GM21529 (cell line): Measurements from ENCODE around the gene LRP4.

Source experiments
- ATAC-seq: cut with Tn5 transposase; IDR thresholded peaks from one replicate; pipeline ENCODE4 v1.9.1; 2021; ENCODE audit not compliant: unreplicated experiment

LRP4 gene

DNA sequence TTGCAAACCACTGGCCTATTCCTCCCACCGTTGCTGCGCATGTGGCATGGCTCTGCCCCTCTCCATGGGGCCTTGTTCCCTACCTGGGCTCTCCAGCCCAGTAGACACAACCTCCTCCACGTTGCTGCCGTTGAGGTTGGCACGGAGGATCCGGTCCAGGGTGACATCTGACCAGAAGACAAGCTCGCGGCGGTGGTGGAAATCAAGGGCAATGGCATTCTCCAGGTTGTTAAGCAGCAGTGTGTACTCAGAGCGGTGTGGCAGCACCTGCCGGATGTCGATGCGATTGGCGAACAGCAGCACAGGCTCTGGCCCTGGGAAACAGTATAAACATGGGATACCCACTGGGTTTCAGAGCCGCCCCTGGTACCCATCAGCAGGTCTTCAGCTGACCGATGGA, 23.8 kb downstream of the LRP4 start:
- no peak for ATAC-seq

DNA sequence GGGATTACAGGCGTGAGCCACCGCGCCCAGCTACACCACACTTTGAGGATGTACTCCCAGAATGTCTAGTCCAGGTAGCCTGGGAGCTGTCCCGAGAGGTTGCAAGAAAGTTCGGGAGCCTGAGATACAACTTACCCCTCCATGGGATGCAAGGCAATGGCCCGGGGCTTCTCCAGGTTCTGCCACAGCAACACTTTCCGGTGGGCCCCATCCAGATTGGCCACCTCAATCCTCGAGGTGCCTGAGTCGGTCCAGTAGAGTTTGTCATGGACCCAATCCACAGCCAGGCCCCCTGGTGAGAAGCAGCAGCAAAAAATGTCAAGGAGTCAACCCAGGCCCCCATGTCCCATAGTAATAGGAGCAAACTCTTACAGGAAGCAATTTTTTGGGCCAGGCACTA, 25.5 kb downstream of the LRP4 start:
- ATAC-seq, result no peak

DNA sequence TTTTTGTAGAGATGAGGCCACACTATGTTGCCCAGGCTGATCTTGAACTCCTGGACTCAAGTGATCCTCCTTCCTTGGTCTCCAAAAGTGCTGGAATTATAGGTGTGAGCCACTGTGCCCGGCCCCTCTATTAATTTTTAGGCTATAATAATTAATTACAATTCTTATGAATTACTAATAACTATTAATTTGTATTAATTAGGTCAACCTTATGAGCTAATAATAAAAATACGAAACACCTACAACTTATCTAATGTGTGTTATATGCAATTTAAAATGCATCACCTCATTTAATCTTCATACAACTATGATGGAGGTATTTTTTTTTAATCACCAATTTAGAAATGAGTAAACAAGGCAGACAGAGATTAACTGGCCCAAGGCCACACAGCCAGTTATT, 26.2 kb downstream of the LRP4 start:
- ATAC-seq, result no peak

DNA sequence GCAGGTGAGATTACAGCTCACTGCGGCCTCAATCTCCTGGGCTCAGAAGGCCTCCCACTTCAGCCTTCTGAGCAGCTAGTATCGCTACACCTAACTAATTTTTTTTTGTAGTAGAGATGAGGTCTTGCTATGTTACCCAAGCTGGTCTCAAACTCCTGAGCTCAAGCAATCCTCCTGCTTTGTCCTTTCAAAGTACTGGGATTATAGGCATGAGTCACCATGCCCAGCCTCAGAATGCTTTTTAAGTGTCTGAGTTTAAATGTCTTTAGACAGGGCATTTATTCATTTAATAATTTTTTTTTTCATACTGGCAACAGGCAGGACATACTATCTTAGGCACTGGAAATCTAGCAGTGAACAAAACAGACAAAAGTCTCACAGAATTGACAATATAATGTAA, 27.7 kb downstream of the LRP4 start:
- no peak for ATAC-seq

DNA sequence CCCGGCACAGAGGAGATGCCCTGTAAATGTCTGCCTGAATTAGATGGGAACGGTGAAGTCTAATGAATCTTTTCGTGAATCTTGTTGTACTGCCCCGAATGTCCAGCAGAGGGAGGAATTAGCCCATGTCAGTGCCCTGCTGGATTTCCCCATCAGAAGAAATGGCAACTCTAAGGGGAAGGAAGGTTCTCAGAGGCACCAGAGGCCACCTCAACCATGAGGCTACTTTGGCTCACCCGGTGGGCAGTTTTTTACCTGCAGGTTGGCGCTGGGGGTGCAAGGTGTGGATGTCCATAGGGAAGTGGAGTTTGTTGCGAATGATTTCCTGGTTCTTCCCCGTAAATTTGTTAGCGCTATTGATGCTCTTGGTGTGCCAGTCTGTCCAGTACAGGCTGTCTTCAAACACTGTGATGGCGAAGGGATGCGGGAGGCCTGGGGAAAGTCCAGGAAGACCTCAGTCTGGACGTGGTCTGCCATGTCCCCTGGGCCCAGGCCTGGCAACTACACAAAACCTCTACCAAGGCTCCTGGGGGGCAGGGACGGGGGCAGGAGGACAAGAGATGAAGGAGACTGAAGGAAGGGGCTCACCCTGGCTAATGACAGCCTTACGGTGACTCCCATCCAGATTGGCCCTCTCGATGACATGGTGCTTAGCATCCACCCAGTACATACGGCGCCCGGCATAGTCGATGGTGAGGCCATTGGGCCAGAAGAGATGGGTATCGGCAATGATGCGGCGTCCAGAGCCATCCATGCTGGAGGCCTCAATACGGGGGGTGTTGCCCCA, 28.5 kb downstream of the LRP4 start:
- peak; percentile 68 for ATAC-seq

DNA sequence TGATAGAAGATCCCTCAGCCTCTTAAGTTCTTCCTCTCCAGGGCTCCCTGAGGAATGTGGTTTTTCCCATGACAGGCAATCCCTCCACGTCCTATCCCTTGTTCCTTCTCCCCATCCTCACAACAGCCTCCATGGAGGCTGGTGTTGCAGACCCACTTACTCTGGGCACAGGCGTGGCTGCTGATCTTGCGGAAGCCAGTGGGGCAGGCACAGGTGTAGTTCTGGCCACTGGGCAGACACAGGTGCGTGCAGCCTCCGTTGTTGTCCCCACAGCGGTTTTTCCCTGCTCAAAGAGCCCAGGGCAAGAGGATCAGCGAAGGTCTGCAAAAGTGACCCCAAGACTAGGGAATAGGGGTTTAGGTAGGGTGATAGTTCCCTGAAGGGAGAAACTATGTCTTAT, 29.1 kb downstream of the LRP4 start:
- no peak for ATAC-seq

DNA sequence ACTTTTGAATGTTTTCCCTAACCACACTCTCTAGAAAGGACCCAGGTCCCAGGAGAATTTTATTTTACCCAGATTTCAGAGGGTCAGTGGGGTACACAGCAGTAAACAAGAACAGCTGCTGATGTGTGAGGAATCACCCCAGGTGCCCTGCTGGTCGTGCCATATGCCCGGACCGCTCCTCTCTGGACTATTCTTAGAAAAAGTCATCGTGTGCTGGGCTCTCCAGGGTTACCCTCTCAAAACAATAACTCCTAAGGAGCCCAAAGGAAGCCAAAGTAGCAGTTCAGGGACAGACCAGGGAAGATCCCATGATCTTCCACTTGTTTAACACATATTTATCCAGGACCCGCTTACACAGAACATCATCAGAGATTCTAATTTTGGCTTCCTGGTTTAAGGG, 29.7 kb downstream of the LRP4 start:
- ATAC-seq, result no peak

DNA sequence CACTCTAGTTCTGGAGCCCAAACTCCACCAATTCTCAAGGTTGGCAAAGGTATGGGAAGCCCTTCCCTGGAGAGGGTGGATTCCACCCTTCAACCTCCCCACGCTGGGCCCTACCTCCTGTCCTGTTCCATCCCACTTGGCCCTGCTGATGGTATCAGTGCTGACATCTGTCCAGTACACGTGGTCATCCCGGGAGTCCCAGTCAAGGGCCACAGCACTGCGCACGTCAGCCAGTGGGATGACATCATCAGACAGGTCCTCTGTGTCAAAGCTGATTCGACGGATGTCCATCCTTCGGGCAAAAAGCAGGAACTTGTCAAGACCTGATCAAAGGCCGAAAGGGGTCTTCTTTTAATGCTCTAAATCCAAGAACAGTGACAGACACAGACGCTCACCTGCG, 32.1 kb downstream of the LRP4 start:
- ATAC-seq, result no peak

DNA sequence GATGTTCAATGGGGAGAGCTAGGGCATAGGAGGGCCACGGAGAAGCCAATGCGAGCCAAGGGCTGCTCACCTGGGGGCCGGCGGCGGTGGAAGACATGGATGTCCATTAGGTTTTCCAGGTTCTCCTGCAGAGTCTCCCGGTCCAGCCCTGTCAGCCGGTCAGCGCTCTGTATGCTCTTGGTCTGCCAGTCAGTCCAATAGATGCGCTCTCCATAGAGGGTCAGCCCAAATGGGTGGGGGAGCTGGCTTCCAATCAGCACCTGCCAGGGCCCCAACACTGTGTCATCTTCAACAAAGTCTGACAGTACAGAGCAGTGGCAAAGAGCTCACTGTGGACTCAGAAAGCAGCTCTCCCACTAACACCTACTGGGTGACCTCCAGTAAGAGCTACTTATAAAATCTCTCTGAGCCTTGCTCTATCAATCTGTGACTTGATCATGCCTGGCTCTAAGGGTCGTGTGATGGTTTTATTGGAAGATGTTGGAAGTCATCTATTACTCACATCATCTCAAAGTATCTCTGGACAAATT, 39.2 kb downstream of the LRP4 start:
- no peak for ATAC-seq

DNA sequence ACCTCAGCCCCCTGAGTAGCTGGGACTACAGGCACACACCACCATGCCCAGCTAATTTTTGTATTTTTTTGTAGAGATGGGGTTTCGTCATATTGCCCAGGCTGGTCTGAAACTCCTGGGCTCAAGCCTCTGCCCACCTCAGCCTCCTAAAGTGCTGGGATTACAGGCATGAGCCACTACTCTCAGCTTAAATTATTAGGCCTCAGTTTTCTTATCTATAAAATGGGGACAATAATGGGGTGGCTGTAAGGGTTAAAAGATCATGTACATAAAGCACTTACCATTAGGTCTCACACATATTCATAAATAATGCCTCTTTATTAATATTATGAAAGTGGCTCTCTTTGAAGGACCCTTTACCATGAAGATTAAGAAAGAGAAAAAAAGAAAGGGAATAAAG, 40.8 kb downstream of the LRP4 start:
- ATAC-seq, result no peak

DNA sequence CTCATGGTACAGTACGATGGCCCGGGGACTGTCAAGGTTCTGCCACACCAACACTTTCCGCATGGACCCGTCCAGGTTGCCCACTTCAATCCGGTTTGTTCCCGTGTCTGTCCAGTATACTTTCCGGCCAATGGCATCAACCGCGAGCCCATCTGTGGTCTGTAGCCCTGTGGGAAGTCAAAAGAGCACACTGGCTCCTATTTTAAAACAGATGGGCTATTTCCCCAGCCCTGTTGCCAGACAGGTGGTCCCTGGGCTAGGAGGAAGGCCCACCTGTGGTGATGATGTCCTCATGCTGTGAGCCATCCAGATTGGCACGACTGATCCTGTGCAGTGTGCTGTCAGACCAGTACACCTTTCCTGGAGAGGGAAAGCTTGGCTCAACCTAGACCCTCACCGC, 41.9 kb downstream of the LRP4 start:
- ATAC-seq, result no peak

DNA sequence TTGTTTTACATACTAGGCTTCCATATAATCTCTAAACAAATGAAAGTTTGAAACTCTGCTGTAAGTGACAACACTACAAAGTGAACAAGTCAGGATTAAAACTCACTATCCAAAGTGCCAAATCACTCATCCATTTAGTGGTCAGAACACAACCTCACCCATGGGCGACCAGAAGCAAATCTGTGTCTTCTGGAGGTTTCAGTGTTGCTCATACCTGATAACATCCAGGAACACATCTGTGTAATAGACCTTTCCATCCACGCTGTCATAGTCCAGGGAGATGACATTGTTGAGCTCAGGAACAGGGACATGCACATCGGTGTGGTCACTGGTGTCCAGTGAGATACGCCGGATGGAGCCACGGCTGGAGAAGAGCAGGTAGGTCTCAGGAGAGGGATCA, 43.8 kb downstream of the LRP4 start:
- no peak for ATAC-seq

DNA sequence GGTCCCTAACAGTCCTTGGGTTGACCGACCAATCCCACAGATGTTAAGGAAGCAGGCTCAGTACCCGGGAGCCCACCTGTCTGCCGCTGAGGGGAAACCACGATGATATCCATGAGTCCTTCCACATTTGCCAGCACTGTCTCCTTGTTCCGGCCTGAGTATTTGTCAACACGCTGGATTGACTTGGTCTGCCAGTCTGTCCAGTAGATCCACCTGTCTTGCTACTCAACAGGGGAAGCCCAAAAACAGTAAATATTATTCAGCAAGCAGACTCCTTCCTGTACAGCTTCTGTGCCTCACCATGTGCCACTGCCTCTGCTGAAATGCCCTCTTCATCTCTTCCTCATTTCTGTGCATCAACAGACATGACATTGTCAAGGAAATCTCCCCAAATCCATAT, 49.4 kb downstream of the LRP4 start:
- no peak for ATAC-seq

DNA sequence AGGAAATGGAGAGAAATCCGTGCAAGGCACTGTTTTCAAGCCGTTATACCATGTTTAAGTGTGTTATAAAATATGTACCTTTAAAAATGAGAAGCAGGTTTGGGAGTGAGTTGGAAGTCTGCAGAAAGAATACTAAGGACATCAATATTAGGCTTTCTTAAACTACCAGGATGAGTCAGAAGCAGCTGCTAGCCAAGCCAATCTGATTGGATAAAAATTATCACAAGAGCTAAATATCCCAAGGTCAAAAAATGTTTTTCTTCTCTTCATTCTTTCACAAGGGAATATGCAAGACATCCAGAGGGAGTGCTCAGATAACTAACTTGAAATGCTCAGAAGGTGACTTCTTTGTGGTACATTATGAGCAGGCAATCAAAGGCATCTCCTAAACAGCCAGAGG, 53.0 kb downstream of the LRP4 start:
- no peak for ATAC-seq

DNA sequence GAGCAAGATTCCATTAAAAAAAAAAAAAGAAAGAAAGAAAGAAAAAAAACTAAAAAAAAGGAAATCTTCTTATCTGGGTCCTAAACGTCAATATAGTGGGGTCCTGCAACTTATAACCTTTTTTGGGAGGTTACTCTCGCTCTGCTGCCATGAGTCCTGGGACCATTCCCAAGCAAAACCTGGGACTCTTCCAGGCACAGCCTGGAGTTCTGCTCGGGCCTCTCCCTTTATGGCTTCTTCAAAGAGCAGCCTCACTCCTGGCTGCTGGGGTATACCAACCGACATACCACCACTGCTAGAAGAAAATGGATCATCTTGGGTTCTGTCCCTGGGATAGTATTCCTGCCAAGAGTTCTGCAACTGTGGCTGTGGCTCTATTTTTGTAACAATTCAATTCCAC, 58.1 kb downstream of the LRP4 start:
- no peak for ATAC-seq

DNA sequence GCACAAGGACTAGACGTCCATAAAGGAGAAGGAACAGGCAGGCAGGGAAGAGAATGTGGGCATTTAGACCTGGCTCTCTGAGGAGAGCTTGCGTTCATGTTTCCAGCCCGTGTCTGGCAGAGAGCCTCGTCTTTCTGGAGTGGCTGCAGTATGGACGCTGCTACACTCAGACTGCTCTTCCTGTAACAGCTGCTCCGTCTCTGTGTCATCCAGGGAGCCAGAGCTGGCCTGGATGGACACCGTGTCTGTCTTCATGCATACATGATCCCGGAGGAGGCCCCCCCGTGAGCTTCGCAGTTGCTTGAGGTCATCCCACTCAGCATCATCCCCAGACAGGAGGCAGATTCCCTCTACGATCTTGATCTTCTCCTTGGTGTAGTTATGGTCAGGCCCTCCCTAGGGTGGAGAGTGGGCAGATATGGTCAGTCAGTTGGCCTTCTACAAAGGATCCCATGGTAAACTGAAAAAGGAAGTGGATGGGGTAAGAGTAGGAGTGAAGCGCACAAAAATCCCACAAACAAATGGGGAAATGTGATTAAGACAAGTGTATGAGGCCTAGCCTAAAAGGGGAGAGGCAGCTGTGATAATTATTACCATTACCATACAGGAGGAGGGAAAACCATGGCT, 59.3 kb downstream of the LRP4 start:
- ATAC-seq, result no peak

DNA sequence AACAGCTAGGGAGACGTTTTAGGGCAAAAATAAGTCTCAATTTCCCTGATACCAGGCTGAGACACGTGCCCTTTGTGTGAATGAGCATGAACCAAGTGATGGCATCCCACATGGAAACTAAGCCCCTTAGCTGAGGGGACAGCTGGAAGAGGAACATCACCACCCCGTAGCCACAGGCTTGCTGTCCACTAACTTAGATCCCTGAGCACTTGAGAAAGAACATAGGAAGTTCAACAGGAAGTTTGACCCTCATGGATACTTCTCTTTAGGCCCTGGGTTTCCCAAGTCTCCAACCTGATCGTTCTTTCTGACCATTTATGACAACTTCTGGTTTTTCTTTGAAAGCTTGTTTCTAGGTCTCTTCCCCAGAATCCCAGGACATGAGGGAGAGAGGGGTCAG, 60.7 kb downstream of the LRP4 start:
- ATAC-seq, result no peak

DNA sequence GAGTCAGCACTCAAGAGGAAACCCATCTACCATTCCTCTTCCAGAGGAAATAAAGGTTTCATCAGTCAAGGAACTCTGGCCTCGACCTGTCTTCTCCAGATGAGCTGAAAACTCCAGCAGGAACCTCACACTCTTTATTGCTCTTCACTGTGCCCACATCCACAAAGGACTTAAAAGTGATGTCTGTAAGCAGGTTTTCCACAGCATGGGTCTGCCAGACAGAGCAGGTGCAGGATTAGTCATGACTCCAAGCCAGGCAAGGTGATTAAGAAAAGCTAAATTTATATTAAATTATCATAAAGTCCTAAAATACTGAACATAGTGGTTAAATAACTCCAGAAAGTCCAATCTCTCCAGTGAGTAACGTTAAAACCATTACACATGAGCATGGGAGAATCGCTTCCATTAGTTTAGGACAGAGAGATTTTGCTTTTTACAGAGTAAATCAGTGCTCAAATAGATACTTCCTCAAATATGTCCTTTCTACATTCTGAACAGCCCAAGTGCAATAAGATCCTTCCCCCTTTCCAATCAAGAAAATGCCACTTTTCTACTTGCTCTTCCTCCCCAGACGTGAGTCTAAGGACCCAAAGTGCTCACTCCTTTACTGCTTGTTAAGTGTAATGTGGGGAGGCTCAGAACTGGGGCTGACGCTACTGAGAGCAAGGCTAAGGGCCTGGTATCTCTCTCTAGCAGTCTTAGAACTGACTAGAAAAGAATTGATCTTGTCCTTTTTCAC, 61.6 kb downstream of the LRP4 start:
- ATAC-seq, result no peak

DNA sequence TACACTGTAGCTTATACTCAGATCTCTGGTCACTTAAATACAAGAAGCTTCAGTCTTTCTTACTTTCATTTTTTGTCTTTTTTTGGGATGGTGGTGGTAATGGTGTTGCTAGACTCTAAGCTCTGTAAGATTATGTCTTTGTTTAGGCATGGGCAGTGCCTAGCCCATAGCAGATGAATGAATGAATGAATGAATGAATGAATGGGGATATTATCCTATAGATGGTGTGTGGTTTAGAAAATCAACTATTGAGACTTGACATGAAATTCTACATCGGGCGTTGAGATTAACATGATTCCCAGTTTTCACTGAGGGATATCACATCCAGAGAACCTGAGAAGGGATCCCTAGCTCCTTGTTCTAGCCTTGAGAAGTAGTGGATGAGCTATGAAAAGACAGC, 62.5 kb downstream of the LRP4 start:
- no peak for ATAC-seq

DNA sequence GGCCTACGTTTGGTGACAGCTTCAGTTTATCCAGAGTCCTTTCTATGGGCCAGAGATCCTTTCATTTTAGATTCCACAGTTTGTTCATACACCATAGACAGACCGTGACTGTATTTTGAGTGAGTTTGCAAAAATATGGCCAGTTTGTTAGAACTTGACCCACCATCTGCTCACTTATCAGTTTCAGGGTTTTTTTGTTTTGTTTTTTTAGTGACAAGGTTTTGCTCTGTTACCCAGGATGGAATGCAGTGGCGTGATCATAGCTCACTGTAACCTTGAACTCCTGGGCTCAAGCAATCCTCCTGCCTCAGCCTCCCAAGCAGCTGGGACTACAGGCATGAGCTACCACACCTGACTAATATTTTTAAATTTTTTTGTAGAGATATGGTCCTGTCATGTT, 63.2 kb downstream of the LRP4 start:
- no peak for ATAC-seq

DNA sequence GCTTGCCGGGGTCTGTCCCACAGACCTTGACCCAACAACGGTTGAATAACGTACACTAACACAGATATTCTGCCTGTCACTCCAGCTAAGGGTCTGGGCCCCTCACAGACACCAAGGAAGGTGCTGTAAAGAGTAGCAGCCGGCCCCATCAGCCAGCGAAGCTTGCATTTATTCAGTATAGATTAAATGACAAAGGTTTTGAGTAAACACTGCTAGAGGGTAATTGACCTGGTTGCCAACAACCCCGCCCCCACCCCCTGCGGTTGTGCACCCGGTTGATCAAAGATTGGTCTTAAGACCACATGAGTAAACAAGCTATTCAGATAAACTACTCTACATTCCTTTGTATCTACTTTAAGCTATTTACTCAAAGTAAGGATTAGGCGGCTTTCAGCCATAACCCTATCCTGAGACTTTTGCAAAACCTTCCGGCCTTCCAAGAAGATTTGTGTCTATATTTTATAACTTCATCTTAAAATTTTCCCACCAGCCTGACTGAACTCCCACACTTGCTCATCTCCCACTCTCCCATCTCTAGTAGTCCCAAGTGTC, 67.4 kb downstream of the LRP4 start:
- ATAC-seq, result no peak

DNA sequence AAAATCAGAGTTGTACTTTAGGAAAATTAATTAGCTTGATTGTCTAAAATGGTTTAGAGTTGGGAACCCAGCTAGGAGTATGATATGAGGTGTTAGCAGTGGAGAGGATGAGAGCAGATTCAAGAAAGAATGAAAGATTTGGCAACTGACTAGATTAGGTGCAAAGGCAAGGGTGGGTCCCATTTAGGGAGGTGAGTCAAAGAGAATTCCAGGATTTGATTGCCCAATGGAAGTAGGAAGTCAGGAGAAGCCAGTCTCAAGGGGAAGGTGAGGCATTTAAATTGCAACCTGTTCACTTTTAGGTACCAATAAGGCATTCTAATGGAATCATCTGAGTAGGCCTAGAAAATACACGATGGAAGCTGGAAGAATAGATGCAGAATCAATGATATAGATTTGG, 68.7 kb downstream of the LRP4 start:
- no peak for ATAC-seq
